Measurements from ENCODE around the gene PAX2.

GRCh38 chr10:100792574-100792973 is 47.2 kb downstream of the PAX2 start:
- no peak for TF ChIP-seq CTCF (IDR thresholded peaks at IDR 0.05)
- TF ChIP-seq POLR2A (IDR thresholded peaks at IDR 0.05), result no peak
